Lower lobe of right lung (tissue), 2 donors: Measurements from ENCODE around the gene CLSTN2. TPM values are rescaled to one million over a fixed set of nuclear protein-coding genes. Genes with fewer than 3 reads are reported as not detected.

Experiments used
- ATAC-seq, 2 donors: fragments of 200-7000 bp; cut with Tn5 transposase; one replicate each; pipeline ENCODE4 v1.9.1; 2020 to 2022; ENCODE audit warnings: mild to moderate bottlenecking in 2 of 2, moderate library complexity in 2 of 2
- DNase-seq: peaks from one replicate; pipeline ENCODE4 v3.0.0-alpha.2; 2020
- H3K27ac ChIP-seq: fragments of 200-600 bp; one replicate; pipeline ENCODE4 v1.8.0; 2022
- H3K27me3 ChIP-seq: fragments of 200-600 bp; one replicate; pipeline ENCODE4 v1.8.0; 2022; ENCODE audit warnings: low read depth
- H3K36me3 ChIP-seq: fragments of 200-600 bp; one replicate; pipeline ENCODE4 v1.8.0; 2022; ENCODE audit warnings: mild to moderate bottlenecking
- H3K4me1 ChIP-seq: fragments of 200-600 bp; one replicate; pipeline ENCODE4 v1.8.0; 2022
- H3K4me3 ChIP-seq: fragments of 200-600 bp; one replicate; pipeline ENCODE4 v1.8.0; 2022; ENCODE audit warnings: mild to moderate bottlenecking
- H3K9me3 ChIP-seq: fragments of 200-600 bp; one replicate; pipeline ENCODE4 v1.8.0; 2022
- CTCF ChIP-seq: fragments of 200-600 bp; IDR thresholded peaks from one replicate; pipeline ENCODE4 v1.8.0; 2022; ENCODE audit warnings: antibody characterized with exemption, mild to moderate bottlenecking
- intact Hi-C: fragments of 100-400 bp; cut with DNase I; formaldehyde crosslinking; loops from one replicate; pipeline ENCODE4 v1.11.0; 2022
- total RNA-seq: library from RNA; stranded (reverse); fragmentation: NEBNext Ultra II Directional; extraction: Animal tissue kit (Norgen Biotek cat#: 25700); gene quantifications from one replicate; pipeline ENCODE4 v1.2.1, GENCODE V29; 2021
- donor health status: DM: no; HTN: yes; CAD: no; lungs with severe emphysema.

Gene CLSTN2
- total RNA-seq, 1 donor from 2014 or later, result 4.5 TPM

GRCh38 chr3:139945386-139945785, 10.4 kb downstream of the CLSTN2 start:
- Histone ChIP-seq H3K27ac (no peak overlapping the region), H3K27me3 (no peaks in the 10 kb centered on the region), H3K4me3 (no peak overlapping the region), H3K36me3 (no peaks in the 10 kb centered on the region), H3K4me1 (no peaks in the 10 kb centered on the region), H3K9me3 (no peaks in the 10 kb centered on the region)
- TF ChIP-seq CTCF, result no peak
- intact Hi-C loops, result no loop called here
- DNase-seq (no peak), ATAC-seq (no peak)

- DNase-seq, result no peak
- no peaks in the 10 kb centered on the region for H3K36me3 ChIP-seq
- H3K9me3 ChIP-seq, result no peaks in the 10 kb centered on the region
- no peak overlapping the region for H3K27ac ChIP-seq
- no peaks in the 10 kb centered on the region for H3K27me3 ChIP-seq
- no peak for ATAC-seq
- no peak overlapping the region for H3K4me3 ChIP-seq
- H3K4me1 ChIP-seq, result no peaks in the 10 kb centered on the region
- intact Hi-C loops, result no loop called here
- TF ChIP-seq CTCF, result no peak
Observed at GRCh38 chr3:139945942-139946341, 11.0 kb downstream of the CLSTN2 start.

- Histone ChIP-seq H3K27me3 (no peaks in the 10 kb centered on the region), H3K36me3 (no peaks in the 10 kb centered on the region), H3K9me3 (no peaks in the 10 kb centered on the region), H3K4me1 (no peaks in the 10 kb centered on the region), H3K4me3 (no peak overlapping the region), H3K27ac (no peak overlapping the region)
- TF ChIP-seq CTCF, result no peak
- intact Hi-C loops, result no loop called here
- DNase-seq (no peak), ATAC-seq (no peak)
Observed at GRCh38 chr3:139948467-139948866, 13.5 kb downstream of the CLSTN2 start.

GRCh38 chr3:139948898-139949297, 13.9 kb downstream of the CLSTN2 start:
- H3K27me3 ChIP-seq, result no peaks in the 10 kb centered on the region
- no peaks in the 10 kb centered on the region for H3K4me1 ChIP-seq
- no peak for TF ChIP-seq CTCF
- H3K9me3 ChIP-seq, result no peaks in the 10 kb centered on the region
- ATAC-seq, result no peak
- no peak for DNase-seq
- no peak overlapping the region for H3K4me3 ChIP-seq
- H3K36me3 ChIP-seq, result no peaks in the 10 kb centered on the region
- no peak overlapping the region for H3K27ac ChIP-seq
- intact Hi-C loops, result no loop called here

- intact Hi-C loops, result no loop called here
- no peak overlapping the region for H3K4me3 ChIP-seq
- DNase-seq, result no peak
- H3K36me3 ChIP-seq, result no peaks in the 10 kb centered on the region
- TF ChIP-seq CTCF, result no peak
- H3K9me3 ChIP-seq, result no peaks in the 10 kb centered on the region
- H3K27me3 ChIP-seq, result no peaks in the 10 kb centered on the region
- no peaks in the 10 kb centered on the region for H3K4me1 ChIP-seq
- H3K27ac ChIP-seq, result no peak overlapping the region
- ATAC-seq, result no peak
Observed at GRCh38 chr3:139953131-139953910, 18.3 kb downstream of the CLSTN2 start.
